NCI-H82 (cell line): ENCODE data around the gene SRGAP2.
A peak's percentile ranks its signal among the peaks of the same experiment; 100 is the strongest.
"Not testable (repeated sequence)": the region's sequence is repeated elsewhere in the genome, so short reads cannot be mapped to it uniquely, and the experiment has no call there.

Experiments
- DNase-seq: peaks from one replicate; lab custom pipeline; 2025; lab: John Stamatoyannopoulos, UW

SRGAP2 gene

GRCh38 chr1:206203364-206204158 lies at the start of gene SRGAP2:
Gene SRGAP2, plus strand, starts transcription at chr1:206203541. Its CDS starts 2,430 bp downstream, at chr1:206205971.
- peak; percentile 77 for DNase-seq

DNA sequence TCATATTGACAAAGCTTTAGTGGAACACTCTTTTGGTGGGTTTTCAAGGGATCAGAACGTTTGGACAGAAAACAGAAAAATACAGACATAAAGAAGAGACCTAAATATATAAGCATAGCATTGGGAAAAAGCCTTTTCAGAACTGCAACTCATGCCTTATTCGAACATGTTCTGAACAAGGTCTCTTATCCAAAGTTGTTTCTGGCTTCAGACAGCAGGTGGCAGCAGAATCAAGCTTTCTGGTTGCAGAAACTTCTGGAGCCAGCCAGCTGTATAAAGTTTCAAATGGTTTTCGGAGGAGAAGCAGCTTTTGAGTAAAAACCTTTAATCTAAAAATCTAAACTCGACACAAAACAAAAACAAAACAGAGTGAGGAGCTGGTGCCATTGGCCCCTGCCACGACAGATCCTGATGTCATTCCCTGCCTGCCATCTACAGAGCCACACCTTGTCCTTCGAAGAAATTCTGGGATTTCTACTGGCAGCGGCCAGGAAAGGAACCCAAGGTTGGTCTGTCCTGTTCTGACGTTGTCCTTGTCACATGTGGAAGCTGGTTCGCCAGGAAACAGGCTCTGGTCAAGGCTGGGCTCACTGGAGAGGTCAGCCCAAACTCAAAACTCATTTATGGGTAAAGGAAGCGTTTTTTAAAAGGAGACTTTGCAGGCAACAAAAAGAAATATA lies 35.9 kb upstream of the SRGAP2 start:
- not testable (repeated sequence) for DNase-seq

DNA sequence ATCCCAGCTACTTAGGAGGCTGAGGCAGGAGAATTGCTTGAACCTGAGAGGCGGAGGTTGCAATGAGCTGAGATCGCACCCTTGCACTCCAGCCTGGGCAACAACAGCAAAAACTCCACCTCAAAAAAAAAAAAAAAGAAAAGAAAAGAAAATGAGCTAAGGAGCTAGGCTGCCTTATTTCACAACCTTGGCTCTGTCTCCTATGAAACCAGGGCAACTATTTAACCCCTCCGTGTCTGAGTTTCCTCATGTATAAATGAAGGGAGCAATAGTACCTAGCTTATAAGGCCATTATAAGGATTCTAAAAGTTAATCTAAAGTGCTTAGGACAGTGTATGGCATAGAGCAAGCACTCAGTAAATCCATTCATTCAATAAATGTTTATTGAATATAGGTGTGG lies 33.5 kb upstream of the SRGAP2 start:
- DNase-seq: not testable (repeated sequence)

- not testable (repeated sequence) for DNase-seq
Observed at GRCh38 chr1:206173110-206173719, 30.1 kb upstream of the SRGAP2 start.

DNA sequence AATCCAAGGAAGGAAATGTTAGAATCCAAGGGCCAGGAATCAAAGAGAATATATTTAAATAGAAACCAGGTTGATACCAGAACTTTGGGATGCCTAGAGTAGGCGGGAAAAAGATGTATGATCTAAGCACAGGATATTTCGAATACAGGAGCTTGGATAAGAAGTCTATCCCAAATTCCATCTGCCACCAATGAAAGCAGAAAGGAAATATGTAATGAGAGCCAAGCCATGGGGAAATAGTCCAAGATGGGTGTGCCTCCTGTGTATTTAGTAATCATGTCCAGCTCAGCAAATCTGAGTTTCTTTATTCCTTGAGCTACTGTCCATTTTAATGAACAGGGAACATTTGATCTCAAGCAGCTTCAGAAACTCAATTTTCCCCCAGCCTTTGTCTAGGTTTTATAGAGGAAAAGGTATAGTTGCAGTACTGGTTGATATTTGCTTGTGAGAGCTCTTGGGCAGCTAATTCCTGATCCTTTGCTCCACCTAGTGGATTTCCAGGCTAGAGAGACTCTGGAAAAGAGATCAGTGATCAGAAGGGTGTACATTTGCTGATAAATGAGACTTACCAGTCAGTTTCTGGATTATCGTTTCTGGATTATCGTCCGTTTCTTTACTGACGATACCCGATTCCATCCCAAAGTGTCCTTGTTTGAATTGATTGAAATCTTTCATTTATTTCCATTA lies 29.0 kb upstream of the SRGAP2 start:
- peak; percentile 46 for DNase-seq

GRCh38 chr1:206175459-206176113 lies 27.8 kb upstream of the SRGAP2 start:
- DNase-seq: peak; percentile 37

GRCh38 chr1:206176114-206176502 lies 27.2 kb upstream of the SRGAP2 start:
- not testable (repeated sequence) for DNase-seq

GRCh38 chr1:206178061-206178989 lies 25.0 kb upstream of the SRGAP2 start:
- DNase-seq: not testable (repeated sequence)

DNA sequence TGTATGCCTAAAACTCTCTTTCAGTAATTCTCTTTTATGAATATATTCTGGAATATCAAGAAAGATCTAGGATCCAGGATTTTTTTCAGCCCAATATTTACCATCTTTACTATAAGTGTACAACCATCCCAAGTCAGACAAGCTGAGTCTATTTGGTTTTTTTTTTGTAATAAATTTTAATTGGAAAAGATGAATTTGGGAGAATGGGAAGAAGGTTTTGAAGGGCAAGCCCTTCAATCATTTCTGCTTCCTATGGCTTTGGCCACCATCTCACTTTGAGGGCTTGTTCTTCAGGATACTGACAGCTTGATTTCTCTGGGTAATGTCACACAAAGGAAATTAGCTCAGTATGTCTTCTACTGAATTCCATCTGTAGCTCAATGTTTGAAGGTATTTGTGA lies 23.7 kb upstream of the SRGAP2 start:
- not testable (repeated sequence) for DNase-seq

DNA sequence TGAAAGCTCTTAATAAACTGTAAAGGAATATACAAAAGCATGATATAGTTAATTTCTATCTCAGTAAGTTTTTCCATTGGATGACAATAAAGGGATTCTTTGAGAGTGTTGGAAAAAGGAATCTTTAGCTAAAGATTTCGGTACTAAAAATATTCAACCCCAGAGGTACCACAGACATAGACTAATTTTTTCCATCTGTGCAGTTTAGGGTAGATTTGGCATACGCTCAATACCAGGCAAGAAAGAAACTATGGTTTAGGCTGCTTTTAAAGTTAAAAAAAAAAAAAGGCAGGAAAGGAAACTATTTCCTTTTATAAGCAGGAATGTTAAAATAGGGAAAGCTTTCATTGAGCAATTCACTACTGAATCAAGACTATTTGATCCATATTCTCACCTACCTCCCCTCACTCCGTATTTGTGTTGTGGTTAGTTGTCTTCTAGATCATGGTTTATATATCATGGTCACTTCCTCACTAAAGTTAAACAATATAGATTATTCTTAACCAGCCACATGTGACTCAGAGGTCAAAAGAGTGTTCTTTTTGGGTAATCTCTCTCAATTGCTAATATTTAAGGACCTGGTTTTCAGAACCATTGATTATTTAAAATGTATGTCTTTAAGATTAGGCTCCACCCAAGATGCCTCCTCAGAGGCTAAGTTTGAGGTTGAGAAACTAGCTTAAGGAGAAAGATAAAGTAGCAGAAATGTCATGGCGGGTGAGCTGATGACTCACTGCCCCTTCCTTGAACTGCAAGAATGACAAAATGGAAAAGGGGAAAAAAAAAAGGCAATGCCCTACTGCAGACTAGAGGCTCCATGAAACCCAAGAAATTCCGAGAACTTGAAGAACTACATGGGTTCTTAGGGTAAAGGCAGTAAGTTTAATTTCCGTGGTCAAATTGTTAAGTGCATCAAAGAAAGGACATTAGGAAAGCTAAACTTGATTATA lies 20.7 kb upstream of the SRGAP2 start:
- not testable (repeated sequence) for DNase-seq

GRCh38 chr1:206183788-206184187 lies 19.6 kb upstream of the SRGAP2 start:
- DNase-seq: not testable (repeated sequence)

- DNase-seq: not testable (repeated sequence)
Observed at GRCh38 chr1:206185778-206186177, 17.6 kb upstream of the SRGAP2 start.

DNA sequence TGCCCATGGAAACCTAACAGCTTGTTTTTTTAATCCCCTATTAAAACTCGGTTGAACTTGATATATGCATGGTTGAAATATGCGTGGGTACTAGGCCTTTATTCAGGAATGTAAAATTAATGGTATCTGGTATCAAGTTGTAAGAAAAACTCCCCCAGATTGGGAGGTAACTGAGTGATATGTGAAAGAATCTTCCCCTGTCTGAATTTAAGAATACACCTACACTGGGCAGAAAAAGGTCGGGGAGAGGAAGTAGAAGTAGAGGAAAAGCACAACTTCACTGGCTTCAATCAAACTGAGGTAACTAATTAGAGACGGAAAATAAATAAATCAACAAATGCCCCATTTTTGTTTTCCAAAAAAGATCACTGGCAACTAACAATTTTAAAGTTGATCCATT lies 16.5 kb upstream of the SRGAP2 start:
- DNase-seq: not testable (repeated sequence)

DNA sequence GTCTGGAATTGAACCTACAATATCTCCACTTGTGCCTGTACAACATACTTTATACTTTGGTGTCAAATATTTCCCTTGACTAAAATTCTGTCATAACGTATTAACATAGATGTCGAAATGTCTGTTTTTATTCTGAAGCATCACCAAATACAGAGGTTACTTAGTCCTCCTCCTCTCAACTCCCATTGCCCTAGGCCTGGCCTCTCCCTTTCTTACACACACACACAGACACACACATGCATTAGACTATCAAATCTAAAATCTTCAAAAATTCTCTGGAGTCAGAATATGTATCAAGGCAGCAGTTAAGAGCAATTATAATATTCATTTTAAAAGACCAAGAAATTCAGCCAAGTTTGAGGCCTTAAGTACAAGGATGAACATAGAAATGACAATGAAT lies 8.2 kb upstream of the SRGAP2 start:
- not testable (repeated sequence) for DNase-seq

DNA sequence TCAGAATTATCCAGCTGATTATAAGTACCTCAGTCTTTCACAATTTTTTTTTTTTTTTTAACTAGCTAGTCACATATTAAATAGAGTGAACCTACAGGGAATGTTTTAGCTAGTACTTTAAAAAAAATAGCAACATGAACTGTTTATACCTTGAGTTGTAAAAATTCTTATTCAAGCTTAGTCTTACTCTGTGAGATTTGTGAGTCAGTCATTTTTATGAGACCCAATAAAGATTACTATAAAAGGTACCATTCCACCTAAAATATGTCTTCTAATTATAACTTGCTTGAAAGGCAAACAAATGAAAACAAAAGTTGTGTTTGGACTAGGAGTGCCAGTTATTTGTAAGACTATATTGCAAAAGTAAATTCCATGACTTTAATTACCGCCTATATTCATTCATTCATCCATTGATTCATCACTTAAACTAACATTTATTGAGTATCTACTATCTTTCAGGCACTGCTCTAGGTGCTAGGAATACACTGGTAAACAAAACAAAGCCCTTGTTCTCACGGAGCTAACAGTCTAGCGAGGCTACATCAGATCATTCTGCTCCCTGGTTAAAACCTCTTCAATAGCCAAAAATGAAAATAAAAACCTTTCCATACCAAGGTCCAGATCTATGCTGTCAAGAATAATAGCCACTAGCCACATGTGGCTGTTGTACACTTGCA lies 6.5 kb upstream of the SRGAP2 start:
- not testable (repeated sequence) for DNase-seq

- peak; percentile 100 for DNase-seq
Observed at GRCh38 chr1:206202789-206203363, 465 bp upstream of the SRGAP2 start, which contains the start of gene FAM72A. Gene FAM72A, minus strand, starts transcription at chr1:206202839. Its CDS starts 814 bp downstream, at chr1:206202025.

GRCh38 chr1:206204159-206204511 lies 794 bp downstream of the SRGAP2 start:
- not testable (repeated sequence) for DNase-seq

DNA sequence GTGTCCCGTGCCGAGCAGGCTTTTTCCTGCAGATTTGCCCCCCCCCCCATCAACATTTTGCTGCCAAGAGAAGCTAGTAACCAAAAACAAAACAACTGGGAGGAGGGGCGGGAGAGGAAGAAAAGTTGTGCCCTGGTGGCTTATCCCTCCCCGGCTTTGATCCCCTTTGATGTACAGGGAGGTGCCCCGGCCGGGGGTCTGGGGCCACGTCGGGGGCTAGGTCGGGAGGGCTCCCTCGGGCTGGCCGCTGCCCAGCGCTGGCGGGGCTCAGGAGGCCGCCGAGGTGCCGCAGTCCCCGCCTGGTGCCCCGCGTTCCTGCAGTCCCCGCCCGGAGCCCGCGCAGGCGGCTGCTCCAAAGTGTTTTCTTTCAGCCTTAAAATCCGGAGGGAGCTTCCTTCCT lies 1.5 kb downstream of the SRGAP2 start:
- DNase-seq: peak; percentile 19
